SH-SY5Y (cell line): ENCODE measurements around the gene CD44.

Experiments used
- GATA2 ChIP-seq: IDR thresholded peaks from 2 replicates; pipeline ENCODE4 v1.6.1; 2011; ENCODE audit warnings: mild to moderate bottlenecking, low read depth, low read length
- GATA3 ChIP-seq: IDR thresholded peaks from 2 replicates; pipeline ENCODE4 v1.6.1; 2011; ENCODE audit warnings: low read depth, mild to moderate bottlenecking, low read length, moderate library complexity

- TF ChIP-seq GATA3 (no peak), GATA2 (no peak)
These were observed 61.9 kb downstream of the CD44 start for GRCh38 chr11:35200811-35201341.
